Ectodermal cell (in vitro differentiated cells): ENCODE measurements around the gene CATSPER1.
"Not testable (repeated sequence)": the region's sequence is repeated elsewhere in the genome, so short reads cannot be mapped to it uniquely, and the experiment has no call there.

Source experiments
- H3K27ac ChIP-seq: 2 replicates; pipeline ENCODE4 v1.7.0; 2013; ENCODE audit warnings: mild to moderate bottlenecking, low read depth, low read length; ENCODE audit not compliant: insufficient read depth, poor library complexity, severe bottlenecking
- H3K27me3 ChIP-seq: 2 replicates; pipeline ENCODE4 v1.7.0; 2013; ENCODE audit warnings: mild to moderate bottlenecking, low read length; ENCODE audit not compliant: insufficient read depth, control insufficient read depth, poor library complexity, severe bottlenecking
- H3K36me3 ChIP-seq: one replicate; pipeline ENCODE4 v1.7.0; 2013; ENCODE audit warnings: low read length; ENCODE audit not compliant: control insufficient read depth, insufficient read depth
- H3K4me1 ChIP-seq: one replicate; pipeline ENCODE4 v1.7.0; 2013; ENCODE audit warnings: low read length; ENCODE audit not compliant: control insufficient read depth, insufficient read depth
- H3K4me3 ChIP-seq: 2 replicates; pipeline ENCODE4 v1.7.0; 2013; ENCODE audit warnings: low read depth, low read length, control low read depth; ENCODE audit not compliant: insufficient read depth
- H3K9me3 ChIP-seq: 2 replicates; pipeline ENCODE4 v1.7.0; 2013; ENCODE audit warnings: mild to moderate bottlenecking, low read length, moderate library complexity; ENCODE audit not compliant: control insufficient read depth
- WGBS, 2 experiments: methylation state at CpG; one replicate each; pipeline ENCODE4 v1.1.7; 2013; ENCODE audit warnings: missing lambda C conversion rate in 2 of 2; 5-methylcytosine and 5-hydroxymethylcytosine counted together

The CATSPER1 gene

GRCh38 chr11:66042996-66043906 is 17.0 kb upstream of the CATSPER1 start:
- WGBS, 2 experiments, result 96 to 97% methylated on average over 88 of the region's 88 CpGs
- Histone ChIP-seq H3K9me3 (no peaks in the 10 kb centered on the region), H3K4me1 (peaks cover 13% of the 10 kb centered on the region), H3K27ac (no peak overlapping the region), H3K4me3 (no peak overlapping the region), H3K36me3 (peaks cover 16% of the 10 kb centered on the region), H3K27me3 (no peaks in the 10 kb centered on the region)

- Histone ChIP-seq H3K27me3 (no peaks in the 10 kb centered on the region), H3K4me1 (peaks cover 6% of the 10 kb centered on the region), H3K4me3 (no peak overlapping the region), H3K27ac (no peak overlapping the region), H3K9me3 (no peaks in the 10 kb centered on the region), H3K36me3 (peaks cover 16% of the 10 kb centered on the region)
- WGBS, 2 experiments, result 95 to 96% methylated on average over 81 of the region's 81 CpGs
These were observed 16.1 kb upstream of the CATSPER1 start for GRCh38 chr11:66042227-66042995.

- no peak overlapping the region for H3K4me3 ChIP-seq
- H3K36me3 ChIP-seq, result peaks cover 16% of the 10 kb centered on the region
- no peaks in the 10 kb centered on the region for H3K27me3 ChIP-seq
- H3K9me3 ChIP-seq, result no peaks in the 10 kb centered on the region
- H3K4me1 ChIP-seq, result peaks cover under 1% of the 10 kb centered on the region
- no peak overlapping the region for H3K27ac ChIP-seq
- 91 to 95% methylated on average over 3 of the region's 3 CpGs for WGBS, 2 experiments
These were observed 13.5 kb upstream of the CATSPER1 start for GRCh38 chr11:66039765-66040164.

GRCh38 chr11:66037327-66037726 is 11.0 kb upstream of the CATSPER1 start:
- 88 to 91% methylated on average over 3 of the region's 3 CpGs for WGBS, 2 experiments
- no peaks in the 10 kb centered on the region for H3K27me3 ChIP-seq
- H3K9me3 ChIP-seq, result no peaks in the 10 kb centered on the region
- peaks cover 8% of the 10 kb centered on the region for H3K36me3 ChIP-seq
- H3K4me3 ChIP-seq, result no peak overlapping the region
- H3K4me1 ChIP-seq, result no peaks in the 10 kb centered on the region
- no peak overlapping the region for H3K27ac ChIP-seq

GRCh38 chr11:66036334-66036710 is 10.0 kb upstream of the CATSPER1 start:
- 88 to 89% methylated on average over 5 of the region's 5 CpGs for WGBS, 2 experiments
- H3K4me1 ChIP-seq, result no peaks in the 10 kb centered on the region
- no peak overlapping the region for H3K27ac ChIP-seq
- H3K36me3 ChIP-seq, result peaks cover 1% of the 10 kb centered on the region
- H3K4me3 ChIP-seq, result no peak overlapping the region
- H3K27me3 ChIP-seq, result no peaks in the 10 kb centered on the region
- H3K9me3 ChIP-seq, result no peaks in the 10 kb centered on the region

- H3K9me3 ChIP-seq, result no peaks in the 10 kb centered on the region
- 84 to 86% methylated on average over 9 of the region's 9 CpGs for WGBS, 2 experiments
- no peaks in the 10 kb centered on the region for H3K36me3 ChIP-seq
- no peaks in the 10 kb centered on the region for H3K4me1 ChIP-seq
- no peaks in the 10 kb centered on the region for H3K27me3 ChIP-seq
- no peak overlapping the region for H3K27ac ChIP-seq
- no peak overlapping the region for H3K4me3 ChIP-seq
These were observed 9.5 kb upstream of the CATSPER1 start for GRCh38 chr11:66035653-66036333.

- 92 to 93% methylated on average over 7 to 8 of the region's 8 CpGs for WGBS, 2 experiments
- Histone ChIP-seq H3K4me1 (no peaks in the 10 kb centered on the region), H3K4me3 (no peak overlapping the region)
These were observed 6.9 kb upstream of the CATSPER1 start for GRCh38 chr11:66032957-66033735.

GRCh38 chr11:66023186-66023440 is 3.2 kb downstream of the CATSPER1 start:
- not testable (repeated sequence) for H3K27ac ChIP-seq

More at GRCh38 chr11:66032957-66033735, 6.9 kb upstream of the CATSPER1 start:
- no peak overlapping the region for H3K27ac ChIP-seq
- H3K27me3 ChIP-seq, result peaks cover 1% of the 10 kb centered on the region
- no peaks in the 10 kb centered on the region for H3K36me3 ChIP-seq
- H3K9me3 ChIP-seq, result no peaks in the 10 kb centered on the region

GRCh38 chr11:66022401-66023185 is 3.7 kb downstream of the CATSPER1 start:
- peaks cover 30% of the 10 kb centered on the region for H3K27me3 ChIP-seq
- no peaks in the 10 kb centered on the region for H3K36me3 ChIP-seq
- H3K9me3 ChIP-seq, result no peaks in the 10 kb centered on the region
- 31% methylated on average over 46 of the region's 46 CpGs for WGBS, 2 experiments
- no peaks in the 10 kb centered on the region for H3K4me1 ChIP-seq
- no peak overlapping the region for H3K27ac ChIP-seq
- no peak overlapping the region for H3K4me3 ChIP-seq

More at GRCh38 chr11:66023186-66023440, 3.2 kb downstream of the CATSPER1 start:
- H3K9me3 ChIP-seq, H3K36me3 ChIP-seq, H3K4me3 ChIP-seq, H3K4me1 ChIP-seq: not testable (repeated sequence)
- WGBS, 2 experiments, result 79 to 82% methylated on average over 5 of the region's 5 CpGs
- peaks cover 33% of the 10 kb centered on the region for H3K27me3 ChIP-seq
